Measurements from ENCODE around the gene GPR156. TPM values are rescaled to one million over a fixed set of nuclear protein-coding genes. Genes with fewer than 3 reads are reported as not detected.

The GPR156 gene
- total RNA-seq, 1 donor from 2014 or later = 1.5 TPM

- no peaks in the 10 kb centered on the region for H3K36me3 Mint-ChIP-seq
These were observed 159.0 kb downstream of the GPR156 start for GRCh38 chr3:120125992-120126391.

GRCh38 chr3:120119846-120120510, 165.0 kb downstream of the GPR156 start:
- Mint-ChIP-seq H3K9me3 (peaks cover 8% of the 10 kb centered on the region), H3K36me3 (peaks cover 7% of the 10 kb centered on the region), H3K27me3 (no peaks in the 10 kb centered on the region), H3K4me1 (ENCODE audit: unreplicated experiment) (no peaks in the 10 kb centered on the region), H3K27ac (no peak overlapping the region), H3K4me3 (no peak overlapping the region)
- no peak for TF ChIP-seq CTCF (conservative IDR thresholded peaks at IDR 0.05)
- DNase-seq (ENCODE audit: extremely low spot score, unreplicated experiment) = no peak

More at GRCh38 chr3:120125992-120126391, 159.0 kb downstream of the GPR156 start:
- H3K4me1 Mint-ChIP-seq (ENCODE audit: unreplicated experiment) = no peaks in the 10 kb centered on the region
- TF ChIP-seq CTCF (conservative IDR thresholded peaks at IDR 0.05) = no peak
- H3K9me3 Mint-ChIP-seq = no peaks in the 10 kb centered on the region
- H3K4me3 Mint-ChIP-seq = no peak overlapping the region
- no peak overlapping the region for H3K27ac Mint-ChIP-seq
- DNase-seq (ENCODE audit: extremely low spot score, unreplicated experiment) = no peak
- H3K27me3 Mint-ChIP-seq = no peaks in the 10 kb centered on the region

Other genes starting within 250 kb of the GPR156 start
- gene GSK3B, start 190.8 kb downstream of the GPR156 start, total RNA-seq (ENCODE audit: low replicate concordance) = 60.5 and 62.9 TPM in 2 replicates
- 14.5 and 19.9 TPM in 2 replicates for gene LRRC58, start 64.1 kb upstream of the GPR156 start, total RNA-seq (ENCODE audit: low replicate concordance)
- gene FSTL1, start 165.8 kb upstream of the GPR156 start, total RNA-seq (ENCODE audit: low replicate concordance) = 183 and 383 TPM in 2 replicates

Measured in type B pancreatic cell (in vitro differentiated cells).